Measurements from ENCODE around the gene CD86. TPM values are rescaled to one million over a fixed set of nuclear protein-coding genes. Genes with fewer than 3 reads are reported as not detected.
A peak's percentile ranks its signal among the peaks of the same experiment; 100 is the strongest.

Gene CD86
- total and polyA plus RNA-seq, 7 donors, result 0.16 to 1.4 (median 0.71) TPM

DNA sequence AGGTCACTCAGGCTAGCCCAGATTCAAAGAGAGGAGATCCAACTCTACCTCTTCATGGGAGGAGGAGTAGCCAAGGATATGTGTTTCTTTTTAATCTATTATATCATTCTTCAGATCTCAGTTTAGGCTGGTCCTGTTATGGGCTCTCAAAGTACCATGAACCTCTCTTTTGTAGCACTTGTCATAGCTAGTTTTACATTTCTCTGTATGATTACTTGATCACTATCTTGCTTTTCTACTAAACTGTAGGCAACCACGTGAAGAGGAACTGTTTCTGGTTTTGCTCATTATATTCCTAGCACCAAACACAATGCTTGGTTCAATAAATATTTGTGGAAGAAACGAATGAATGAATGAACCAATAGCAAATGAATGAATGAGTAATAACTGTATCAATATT is 29.6 kb downstream of the CD86 start:
- Histone ChIP-seq H3K36me3 (ENCODE audit: insufficient read depth in 1 of 2, low read depth in 1 of 2) (no peaks in the 10 kb centered on the region), H3K27ac (no peak overlapping the region), H3K4me1 (no peaks in the 10 kb centered on the region), H3K9me3 (no peaks in the 10 kb centered on the region), H3K27me3 (ENCODE audit: insufficient read depth in 3 of 3, low read length in 2 of 3) (no peaks in the 10 kb centered on the region), H3K4me3 (no peak overlapping the region)
- 61 to 73% (median 64%) methylated on average over 2 of the region's 2 CpGs for WGBS, 3 donors
- ATAC-seq, result no peak
- TF ChIP-seq, protein P1, sequence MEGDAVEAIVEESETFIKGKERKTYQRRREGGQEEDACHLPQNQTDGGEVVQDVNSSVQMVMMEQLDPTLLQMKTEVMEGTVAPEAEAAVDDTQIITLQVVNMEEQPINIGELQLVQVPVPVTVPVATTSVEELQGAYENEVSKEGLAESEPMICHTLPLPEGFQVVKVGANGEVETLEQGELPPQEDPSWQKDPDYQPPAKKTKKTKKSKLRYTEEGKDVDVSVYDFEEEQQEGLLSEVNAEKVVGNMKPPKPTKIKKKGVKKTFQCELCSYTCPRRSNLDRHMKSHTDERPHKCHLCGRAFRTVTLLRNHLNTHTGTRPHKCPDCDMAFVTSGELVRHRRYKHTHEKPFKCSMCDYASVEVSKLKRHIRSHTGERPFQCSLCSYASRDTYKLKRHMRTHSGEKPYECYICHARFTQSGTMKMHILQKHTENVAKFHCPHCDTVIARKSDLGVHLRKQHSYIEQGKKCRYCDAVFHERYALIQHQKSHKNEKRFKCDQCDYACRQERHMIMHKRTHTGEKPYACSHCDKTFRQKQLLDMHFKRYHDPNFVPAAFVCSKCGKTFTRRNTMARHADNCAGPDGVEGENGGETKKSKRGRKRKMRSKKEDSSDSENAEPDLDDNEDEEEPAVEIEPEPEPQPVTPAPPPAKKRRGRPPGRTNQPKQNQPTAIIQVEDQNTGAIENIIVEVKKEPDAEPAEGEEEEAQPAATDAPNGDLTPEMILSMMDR (IDR thresholded peaks at IDR 0.05), result no peak
- no peak for DNase-seq
- intact Hi-C loops (cut with DNase I), result no loop called here

DNA sequence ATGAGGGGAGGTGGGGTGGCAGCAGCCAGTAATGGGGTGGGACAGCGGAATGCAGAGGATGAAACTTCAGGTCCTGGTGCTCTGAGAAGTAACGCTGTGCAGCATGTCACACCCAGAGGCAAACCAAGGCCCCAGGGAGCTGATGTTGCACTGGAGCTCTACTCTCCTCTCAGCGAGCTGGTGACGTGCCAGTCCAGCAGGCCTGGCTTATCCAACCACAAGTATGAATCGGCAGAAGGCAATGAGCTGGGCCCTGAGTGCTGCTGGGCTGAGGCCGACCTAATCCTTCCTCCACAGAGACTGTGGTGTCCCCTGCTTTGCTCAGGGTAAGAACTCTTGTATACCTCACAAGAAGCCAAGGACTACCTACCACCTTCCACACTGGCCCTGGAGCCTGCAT is 30.5 kb downstream of the CD86 start:
- Histone ChIP-seq H3K36me3 (ENCODE audit: insufficient read depth in 1 of 2, low read depth in 1 of 2) (no peaks in the 10 kb centered on the region), H3K4me3 (no peak overlapping the region), H3K9me3 (no peaks in the 10 kb centered on the region), H3K4me1 (no peaks in the 10 kb centered on the region), H3K27ac (no peak overlapping the region), H3K27me3 (ENCODE audit: insufficient read depth in 3 of 3, low read length in 2 of 3) (no peaks in the 10 kb centered on the region)
- intact Hi-C loops (cut with DNase I), result no loop called here
- 67 to 74% (median 72%) methylated on average over 6 of the region's 6 CpGs for WGBS, 3 donors
- no peak for ATAC-seq
- no peak for DNase-seq
- TF ChIP-seq, protein P1 (IDR thresholded peaks at IDR 0.05), result no peak

DNA sequence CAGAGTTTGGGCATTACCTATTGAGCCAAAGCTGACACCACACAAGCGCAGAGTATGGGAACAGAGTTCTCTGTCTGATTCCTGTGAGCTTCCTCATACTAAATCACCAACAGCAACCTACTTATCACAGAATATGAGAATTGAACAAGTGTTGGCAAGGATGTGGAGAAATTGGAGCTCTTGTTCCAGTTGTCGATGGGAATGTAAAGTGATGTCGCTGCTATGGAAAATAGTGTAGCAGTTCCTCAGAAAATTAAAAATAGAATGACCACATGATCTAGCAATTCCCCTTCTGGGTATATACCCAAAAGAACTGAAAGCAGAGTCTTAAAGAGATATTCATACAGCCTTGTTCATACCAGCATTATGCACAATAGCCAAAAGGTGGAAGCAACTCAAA is 33.4 kb downstream of the CD86 start:
- DNase-seq (no peak), ATAC-seq (peak in 1 of 4 donors; percentile 56)
- no peaks in the 10 kb centered on the region for H3K27me3 ChIP-seq (ENCODE audit: insufficient read depth in 3 of 3, low read length in 2 of 3)
- intact Hi-C loops (cut with DNase I), result no loop called here
- H3K4me3 ChIP-seq, result no peak overlapping the region
- no peak overlapping the region for H3K27ac ChIP-seq
- 20 to 27% (median 25%) methylated on average over 3 of the region's 3 CpGs for WGBS, 3 donors
- TF ChIP-seq, protein P1 (IDR thresholded peaks at IDR 0.05), result no peak
- no peaks in the 10 kb centered on the region for H3K9me3 ChIP-seq
- no peaks in the 10 kb centered on the region for H3K36me3 ChIP-seq (ENCODE audit: insufficient read depth in 1 of 2, low read depth in 1 of 2)
- H3K4me1 ChIP-seq, result no peaks in the 10 kb centered on the region

DNA sequence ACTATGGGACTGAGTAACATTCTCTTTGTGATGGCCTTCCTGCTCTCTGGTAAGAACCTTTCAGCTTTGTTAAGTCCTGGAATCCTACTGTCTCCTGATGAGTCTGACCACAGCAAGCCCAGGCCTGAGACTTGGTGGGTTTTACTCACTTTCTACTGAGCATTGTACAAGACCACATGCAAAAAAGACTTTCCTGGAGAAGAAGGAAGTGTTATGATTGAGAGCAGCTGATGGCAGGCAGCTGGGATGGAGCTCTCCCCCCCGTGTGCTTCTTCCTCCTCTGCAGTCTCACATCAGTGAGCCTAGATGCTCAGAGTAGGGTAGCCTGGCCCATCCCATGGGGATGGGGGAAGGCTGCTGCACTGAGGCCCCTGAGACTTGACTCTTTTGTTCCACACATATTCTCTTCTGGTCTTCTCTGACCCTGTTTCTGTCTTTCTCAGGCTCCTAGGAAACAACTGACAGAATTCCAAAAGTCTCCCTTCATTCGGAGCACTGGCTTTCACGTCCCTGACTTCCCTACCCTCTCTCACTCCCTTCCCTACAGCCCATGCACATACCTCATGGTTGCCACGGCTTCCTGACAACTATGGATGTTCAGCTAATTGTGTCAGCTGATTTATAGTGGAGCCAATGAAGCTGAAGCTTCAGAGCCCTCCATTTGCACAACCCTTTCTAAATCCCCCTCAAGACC is 36.6 kb downstream of the CD86 start:
- no peak overlapping the region for H3K27ac ChIP-seq
- intact Hi-C loops (cut with DNase I), result no loop called here
- H3K27me3 ChIP-seq (ENCODE audit: insufficient read depth in 3 of 3, low read length in 2 of 3), result no peaks in the 10 kb centered on the region
- no peak for DNase-seq
- 49 to 55% (median 49%) methylated on average over 4 of the region's 4 CpGs for WGBS, 3 donors
- TF ChIP-seq, protein P1 (IDR thresholded peaks at IDR 0.05), result no peak
- no peak overlapping the region for H3K4me3 ChIP-seq
- H3K9me3 ChIP-seq, result no peaks in the 10 kb centered on the region
- no peaks in the 10 kb centered on the region for H3K4me1 ChIP-seq
- H3K36me3 ChIP-seq (ENCODE audit: insufficient read depth in 1 of 2, low read depth in 1 of 2), result no peaks in the 10 kb centered on the region
- no peak for ATAC-seq

Data from psoas muscle (tissue), 8 donors.